KG1 (cell line): ENCODE results near the gene P3H2.

Experiments used
- DNase-seq: peaks from one replicate; lab custom pipeline; 2025; lab: John Stamatoyannopoulos, UW

P3H2 gene

GRCh38 chr3:190016966-190017365 lies 103.7 kb downstream of the P3H2 start:
- DNase-seq, result no peak

GRCh38 chr3:190014940-190015339 lies 105.8 kb downstream of the P3H2 start:
- DNase-seq, result no peak

- DNase-seq, result no peak
Measured at GRCh38 chr3:190013943-190014924, 106.5 kb downstream of the P3H2 start.

GRCh38 chr3:190012784-190013183 lies 107.9 kb downstream of the P3H2 start:
- no peak for DNase-seq

- no peak for DNase-seq
Measured at GRCh38 chr3:190012314-190012782, 108.3 kb downstream of the P3H2 start.

- no peak for DNase-seq
Measured at GRCh38 chr3:190010486-190010885, 110.2 kb downstream of the P3H2 start.

GRCh38 chr3:190009614-190010013 lies 111.1 kb downstream of the P3H2 start:
- no peak for DNase-seq

- DNase-seq, result no peak
Measured at GRCh38 chr3:190008432-190008831, 112.3 kb downstream of the P3H2 start.

- DNase-seq, result no peak
Measured at GRCh38 chr3:190005343-190006113, 115.2 kb downstream of the P3H2 start.

- no peak for DNase-seq
Measured at GRCh38 chr3:190004656-190005055, 116.0 kb downstream of the P3H2 start.

GRCh38 chr3:190003681-190004123 lies 117.0 kb downstream of the P3H2 start:
- DNase-seq, result no peak

GRCh38 chr3:190003068-190003467 lies 117.6 kb downstream of the P3H2 start:
- DNase-seq, result no peak

- no peak for DNase-seq
Measured at GRCh38 chr3:190001426-190001825, 119.3 kb downstream of the P3H2 start.

GRCh38 chr3:190000861-190001196 lies 119.9 kb downstream of the P3H2 start:
- DNase-seq, result no peak

GRCh38 chr3:190000187-190000860 lies 120.4 kb downstream of the P3H2 start:
- DNase-seq, result no peak

GRCh38 chr3:189999718-190000117 lies 121.0 kb downstream of the P3H2 start:
- no peak for DNase-seq

GRCh38 chr3:189995129-189995528 lies 125.6 kb downstream of the P3H2 start:
- DNase-seq, result no peak

- no peak for DNase-seq
Measured at GRCh38 chr3:189990826-189991225, 129.9 kb downstream of the P3H2 start.

GRCh38 chr3:189988854-189989253 lies 131.8 kb downstream of the P3H2 start:
- DNase-seq, result no peak

GRCh38 chr3:189988322-189988721 lies 132.4 kb downstream of the P3H2 start:
- no peak for DNase-seq

- DNase-seq, result no peak
Measured at GRCh38 chr3:189985948-189986347, 134.7 kb downstream of the P3H2 start.

- DNase-seq, result no peak
Measured at GRCh38 chr3:189983612-189984011, 137.1 kb downstream of the P3H2 start.
